Hepatocyte (in vitro differentiated cells): Measurements from ENCODE around the gene HPCAL1. TPM values are rescaled to one million over a fixed set of nuclear protein-coding genes. Genes with fewer than 3 reads are reported as not detected.

ENCODE experiments used
- DNase-seq: peaks from one replicate; pipeline ENCODE4 v3.0.0-alpha.2; 2016; ENCODE audit warnings: low spot score
- H2AFZ ChIP-seq: fragments of 200-600 bp; sonication (generic); 2 replicates; pipeline ENCODE4 v1.6.0; 2016; ENCODE audit warnings: antibody characterized with exemption, mild to moderate bottlenecking
- H3K27ac ChIP-seq: fragments of 200-600 bp; sonication (generic); 2 replicates; pipeline ENCODE4 v1.5.1; 2016; ENCODE audit warnings: mild to moderate bottlenecking
- H3K27me3 ChIP-seq: fragments of 200-600 bp; sonication (generic); 2 replicates; pipeline ENCODE4 v1.6.1; 2016
- H3K36me3 ChIP-seq: fragments of 200-600 bp; sonication (generic); replicated peaks from 2 replicates; pipeline ENCODE4 v1.5.1; 2016; ENCODE audit warnings: low read depth; ENCODE audit not compliant: insufficient read depth
- H3K4me1 ChIP-seq: fragments of 200-600 bp; sonication (generic); 2 replicates; pipeline ENCODE4 v1.5.1; 2016; ENCODE audit warnings: mild to moderate bottlenecking, moderate library complexity; ENCODE audit not compliant: insufficient read depth
- H3K4me2 ChIP-seq: fragments of 200-600 bp; sonication (generic); 2 replicates; pipeline ENCODE4 v1.6.0; 2016
- H3K4me3 ChIP-seq: fragments of 200-600 bp; sonication (generic); 2 replicates; pipeline ENCODE4 v1.5.1; 2016; ENCODE audit warnings: mild to moderate bottlenecking
- H3K79me2 ChIP-seq: fragments of 200-600 bp; sonication (generic); 2 replicates; pipeline ENCODE4 v1.6.0; 2017; ENCODE audit warnings: mild to moderate bottlenecking
- H3K9me2 ChIP-seq: fragments of 200-600 bp; sonication (generic); replicated peaks from 2 replicates; pipeline ENCODE4 v1.6.0; 2017; ENCODE audit warnings: mild to moderate bottlenecking; ENCODE audit not compliant: insufficient read depth
- H3K9me3 ChIP-seq: fragments of 200-600 bp; sonication (generic); 2 replicates; pipeline ENCODE4 v1.5.1; 2016; ENCODE audit warnings: low read depth, mild to moderate bottlenecking
- H4K20me1 ChIP-seq: fragments of 200-600 bp; sonication (generic); 2 replicates; pipeline ENCODE4 v1.6.0; 2016; ENCODE audit warnings: mild to moderate bottlenecking; ENCODE audit not compliant: insufficient read depth, poor library complexity, severe bottlenecking
- CTCF ChIP-seq: fragments of 200-600 bp; sonication (generic); IDR thresholded peaks from 2 replicates; pipeline ENCODE4 v1.5.1; 2016; ENCODE audit warnings: antibody characterized with exemption, mild to moderate bottlenecking; ENCODE audit not compliant: poor library complexity
- EZH2 ChIP-seq: fragments of 200-600 bp; sonication (generic); IDR thresholded peaks from 2 replicates; pipeline ENCODE4 v1.6.1; 2016; ENCODE audit warnings: antibody characterized with exemption, mild to moderate bottlenecking, borderline replicate concordance
- EZH2phosphoT487 ChIP-seq: fragments of 200-600 bp; sonication (generic); IDR thresholded peaks from one replicate; pipeline ENCODE4 v1.6.1; 2018; ENCODE audit warnings: antibody characterized with exemption, mild to moderate bottlenecking, low read depth, moderate library complexity; ENCODE audit not compliant: unreplicated experiment, severe bottlenecking
- WGBS: methylation state at CpG from one replicate; pipeline ENCODE4 v1.1.6; 2016; ENCODE audit warnings: low lambda C conversion rate; ENCODE audit errors: missing lambda C conversion rate; 5-methylcytosine and 5-hydroxymethylcytosine counted together
- polyA plus RNA-seq: library from polyadenylated mRNA; unstranded; fragments of >200 nt; fragmentation: Nextera tagmentation; extraction: Ambion mirVana; gene quantifications from 2 replicates; pipeline ENCODE4 v1.2.1, GENCODE V29; 2016
- total RNA-seq: library from RNA; depleted of rRNA; stranded (reverse); fragments of >200 nt; gene quantifications from 2 replicates; pipeline ENCODE4 v1.2.3, GENCODE V29; 2014

Gene HPCAL1
- total and polyA plus RNA-seq, 2 experiments from 2014 or later = 22.5 to 39.1 TPM

GRCh38 chr2:10285556-10286198 is 17.0 kb upstream of the HPCAL1 start:
- Histone ChIP-seq H3K4me2 (no peak overlapping the region), H4K20me1 (no peaks in the 10 kb centered on the region), H3K9me2 (no peaks in the 10 kb centered on the region), H2AFZ (no peak overlapping the region), H3K27me3 (no peaks in the 10 kb centered on the region), H3K36me3 (no peaks in the 10 kb centered on the region), H3K4me1 (peaks cover 7% of the 10 kb centered on the region), H3K79me2 (no peaks in the 10 kb centered on the region), H3K9me3 (no peaks in the 10 kb centered on the region), H3K27ac (no peak overlapping the region), H3K4me3 (no peak overlapping the region)
- 76% methylated on average over 16 of the region's 17 CpGs for WGBS
- DNase-seq = peak; percentile 46
- no peak for TF ChIP-seq EZH2
- no peak for TF ChIP-seq EZH2phosphoT487
- TF ChIP-seq CTCF = no peak

- TF ChIP-seq EZH2phosphoT487 (no peak), CTCF (no peak), EZH2 (no peak)
- H3K9me3 ChIP-seq = no peaks in the 10 kb centered on the region
- DNase-seq = no peak
- no peaks in the 10 kb centered on the region for H4K20me1 ChIP-seq
- 88% methylated on average over 24 of the region's 27 CpGs for WGBS
- no peak overlapping the region for H3K4me3 ChIP-seq
- H3K79me2 ChIP-seq = no peaks in the 10 kb centered on the region
- no peaks in the 10 kb centered on the region for H3K36me3 ChIP-seq
- H3K4me1 ChIP-seq = peaks cover 7% of the 10 kb centered on the region
- no peak overlapping the region for H2AFZ ChIP-seq
- no peaks in the 10 kb centered on the region for H3K9me2 ChIP-seq
- no peak overlapping the region for H3K4me2 ChIP-seq
- no peaks in the 10 kb centered on the region for H3K27me3 ChIP-seq
- H3K27ac ChIP-seq = no peak overlapping the region
Measured at GRCh38 chr2:10286216-10287037, 16.3 kb upstream of the HPCAL1 start.

GRCh38 chr2:10287761-10288160 is 14.9 kb upstream of the HPCAL1 start:
- H3K9me3 ChIP-seq = no peaks in the 10 kb centered on the region
- H2AFZ ChIP-seq = no peak overlapping the region
- H4K20me1 ChIP-seq = no peaks in the 10 kb centered on the region
- 97% methylated on average over 7 of the region's 7 CpGs for WGBS
- TF ChIP-seq EZH2 = no peak
- no peak for TF ChIP-seq EZH2phosphoT487
- TF ChIP-seq CTCF = no peak
- H3K27ac ChIP-seq = no peak overlapping the region
- H3K27me3 ChIP-seq = no peaks in the 10 kb centered on the region
- H3K79me2 ChIP-seq = no peaks in the 10 kb centered on the region
- DNase-seq = no peak
- no peaks in the 10 kb centered on the region for H3K9me2 ChIP-seq
- no peak overlapping the region for H3K4me2 ChIP-seq
- peaks cover 7% of the 10 kb centered on the region for H3K4me1 ChIP-seq
- no peaks in the 10 kb centered on the region for H3K36me3 ChIP-seq
- H3K4me3 ChIP-seq = no peak overlapping the region
